Measurements from ENCODE around the gene WBP2.

- TF ChIP-seq SCRT1 (tag by site-specific recombination; IDR thresholded peaks at IDR 0.05; ENCODE audit: borderline replicate concordance) (no peak), ZNF791 (tag by site-specific recombination; IDR thresholded peaks at IDR 0.05) (no peak), HOXA7 (CRISPR knock-in tag; IDR thresholded peaks at IDR 0.05; ENCODE audit: borderline replicate concordance) (no peak), GLI4 (tag by site-specific recombination; IDR thresholded peaks at IDR 0.05) (no peak), ZNF274 (IDR thresholded peaks at IDR 0.05; ENCODE audit: low read length) (no peak), ZNF274 (tag by site-specific recombination; IDR thresholded peaks at IDR 0.05; ENCODE audit: borderline replicate concordance) (no peak), ZBTB7A (tag by site-specific recombination; IDR thresholded peaks at IDR 0.05; ENCODE audit: low read depth) (no peak), ZBTB1 (tag by site-specific recombination; IDR thresholded peaks at IDR 0.05) (no peak), ZNF473 (tag by site-specific recombination; IDR thresholded peaks at IDR 0.05) (no peak), ZFP69B (tag by site-specific recombination; IDR thresholded peaks at IDR 0.05) (no peak)
- TF ChIP-seq, protein P1, sequence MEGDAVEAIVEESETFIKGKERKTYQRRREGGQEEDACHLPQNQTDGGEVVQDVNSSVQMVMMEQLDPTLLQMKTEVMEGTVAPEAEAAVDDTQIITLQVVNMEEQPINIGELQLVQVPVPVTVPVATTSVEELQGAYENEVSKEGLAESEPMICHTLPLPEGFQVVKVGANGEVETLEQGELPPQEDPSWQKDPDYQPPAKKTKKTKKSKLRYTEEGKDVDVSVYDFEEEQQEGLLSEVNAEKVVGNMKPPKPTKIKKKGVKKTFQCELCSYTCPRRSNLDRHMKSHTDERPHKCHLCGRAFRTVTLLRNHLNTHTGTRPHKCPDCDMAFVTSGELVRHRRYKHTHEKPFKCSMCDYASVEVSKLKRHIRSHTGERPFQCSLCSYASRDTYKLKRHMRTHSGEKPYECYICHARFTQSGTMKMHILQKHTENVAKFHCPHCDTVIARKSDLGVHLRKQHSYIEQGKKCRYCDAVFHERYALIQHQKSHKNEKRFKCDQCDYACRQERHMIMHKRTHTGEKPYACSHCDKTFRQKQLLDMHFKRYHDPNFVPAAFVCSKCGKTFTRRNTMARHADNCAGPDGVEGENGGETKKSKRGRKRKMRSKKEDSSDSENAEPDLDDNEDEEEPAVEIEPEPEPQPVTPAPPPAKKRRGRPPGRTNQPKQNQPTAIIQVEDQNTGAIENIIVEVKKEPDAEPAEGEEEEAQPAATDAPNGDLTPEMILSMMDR (tag by site-specific recombination; IDR thresholded peaks at IDR 0.05), result no peak
- TF ChIP-seq, protein P2, sequence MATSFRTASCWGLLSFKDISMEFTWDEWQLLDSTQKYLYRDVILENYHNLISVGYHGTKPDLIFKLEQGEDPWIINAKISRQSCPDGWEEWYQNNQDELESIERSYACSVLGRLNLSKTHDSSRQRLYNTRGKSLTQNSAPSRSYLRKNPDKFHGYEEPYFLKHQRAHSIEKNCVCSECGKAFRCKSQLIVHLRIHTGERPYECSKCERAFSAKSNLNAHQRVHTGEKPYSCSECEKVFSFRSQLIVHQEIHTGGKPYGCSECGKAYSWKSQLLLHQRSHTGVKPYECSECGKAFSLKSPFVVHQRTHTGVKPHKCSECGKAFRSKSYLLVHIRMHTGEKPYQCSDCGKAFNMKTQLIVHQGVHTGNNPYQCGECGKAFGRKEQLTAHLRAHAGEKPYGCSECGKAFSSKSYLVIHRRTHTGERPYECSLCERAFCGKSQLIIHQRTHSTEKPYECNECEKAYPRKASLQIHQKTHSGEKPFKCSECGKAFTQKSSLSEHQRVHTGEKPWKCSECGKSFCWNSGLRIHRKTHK (tag by site-specific recombination; IDR thresholded peaks at IDR 0.05), result no peak
- TF ChIP-seq, protein P3, sequence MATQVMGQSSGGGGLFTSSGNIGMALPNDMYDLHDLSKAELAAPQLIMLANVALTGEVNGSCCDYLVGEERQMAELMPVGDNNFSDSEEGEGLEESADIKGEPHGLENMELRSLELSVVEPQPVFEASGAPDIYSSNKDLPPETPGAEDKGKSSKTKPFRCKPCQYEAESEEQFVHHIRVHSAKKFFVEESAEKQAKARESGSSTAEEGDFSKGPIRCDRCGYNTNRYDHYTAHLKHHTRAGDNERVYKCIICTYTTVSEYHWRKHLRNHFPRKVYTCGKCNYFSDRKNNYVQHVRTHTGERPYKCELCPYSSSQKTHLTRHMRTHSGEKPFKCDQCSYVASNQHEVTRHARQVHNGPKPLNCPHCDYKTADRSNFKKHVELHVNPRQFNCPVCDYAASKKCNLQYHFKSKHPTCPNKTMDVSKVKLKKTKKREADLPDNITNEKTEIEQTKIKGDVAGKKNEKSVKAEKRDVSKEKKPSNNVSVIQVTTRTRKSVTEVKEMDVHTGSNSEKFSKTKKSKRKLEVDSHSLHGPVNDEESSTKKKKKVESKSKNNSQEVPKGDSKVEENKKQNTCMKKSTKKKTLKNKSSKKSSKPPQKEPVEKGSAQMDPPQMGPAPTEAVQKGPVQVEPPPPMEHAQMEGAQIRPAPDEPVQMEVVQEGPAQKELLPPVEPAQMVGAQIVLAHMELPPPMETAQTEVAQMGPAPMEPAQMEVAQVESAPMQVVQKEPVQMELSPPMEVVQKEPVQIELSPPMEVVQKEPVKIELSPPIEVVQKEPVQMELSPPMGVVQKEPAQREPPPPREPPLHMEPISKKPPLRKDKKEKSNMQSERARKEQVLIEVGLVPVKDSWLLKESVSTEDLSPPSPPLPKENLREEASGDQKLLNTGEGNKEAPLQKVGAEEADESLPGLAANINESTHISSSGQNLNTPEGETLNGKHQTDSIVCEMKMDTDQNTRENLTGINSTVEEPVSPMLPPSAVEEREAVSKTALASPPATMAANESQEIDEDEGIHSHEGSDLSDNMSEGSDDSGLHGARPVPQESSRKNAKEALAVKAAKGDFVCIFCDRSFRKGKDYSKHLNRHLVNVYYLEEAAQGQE (tag by site-specific recombination; IDR thresholded peaks at IDR 0.05), result no peak
Observed at GRCh38 chr17:75837899-75838298, 17.2 kb downstream of the WBP2 start.

Measured in HEK293 (cell line).